H1 (cell line): ENCODE results near the gene MYCBP2. TPM values are rescaled to one million over a fixed set of nuclear protein-coding genes. Genes with fewer than 3 reads are reported as not detected.

Experiments
- CTCF ChIA-PET: fragments of 300-600 bp; sonication (Branson Sonifier 250); formaldehyde crosslinking; loops from one replicate; lab custom pipeline; 2021; ENCODE audit not compliant: partially characterized antibody; lab: Charles Lee
- POLR2A ChIA-PET: fragments of 300-600 bp; sonication (Branson Sonifier 250); formaldehyde crosslinking; loops from one replicate; lab custom pipeline; 2021; ENCODE audit warnings: inconsistent platforms; ENCODE audit not compliant: partially characterized antibody; lab: Charles Lee
- DNase-seq, 2 experiments: peaks; one replicate each; pipeline versions ENCODE4 v3.0.0 to v3.0.0-alpha.2; 2010 to 2022; ENCODE audit warnings: low spot score in 2 of 2, low read depth in 1 of 2, mixed read lengths in 1 of 2
- FAIRE-seq: peaks from 2 replicates; lab custom pipeline; 2011; peaks lifted over from hg19 to GRCh38; lab: Jason Lieb, UNC
- H2AFZ ChIP-seq: 2 replicates; pipeline ENCODE4 v1.8.1; 2012; ENCODE audit warnings: low read length, inconsistent platforms
- H2AK5ac ChIP-seq: 2 replicates; pipeline ENCODE4 v1.6.1; 2013; ENCODE audit warnings: low read depth, low read length
- H2BK120ac ChIP-seq: replicated peaks from 2 replicates; pipeline ENCODE3; 2013; ENCODE audit warnings: low read depth, low read length, inconsistent platforms
- H2BK12ac ChIP-seq: 2 replicates; pipeline ENCODE4 v1.6.1; 2013; ENCODE audit warnings: low read depth, low read length
- H2BK15ac ChIP-seq: 2 replicates; pipeline ENCODE4 v1.6.1; 2013; ENCODE audit warnings: low read length
- H2BK20ac ChIP-seq: 2 replicates; pipeline ENCODE4 v1.6.1; 2013; ENCODE audit warnings: low read length
- H2BK5ac ChIP-seq: 2 replicates; pipeline ENCODE4 v1.6.1; 2013; ENCODE audit warnings: low read depth, low read length
- H3K14ac ChIP-seq: 2 replicates; pipeline ENCODE4 v1.6.1; 2013; ENCODE audit warnings: inconsistent platforms; ENCODE audit not compliant: insufficient read length
- H3K18ac ChIP-seq: 2 replicates; pipeline ENCODE4 v1.6.1; 2013; ENCODE audit warnings: low read length; ENCODE audit errors: extremely low read depth
- H3K23ac ChIP-seq: 2 replicates; pipeline ENCODE4 v1.6.1; 2013; ENCODE audit warnings: inconsistent platforms; ENCODE audit not compliant: insufficient read length
- H3K23me2 ChIP-seq: 2 replicates; pipeline ENCODE4 v1.6.1; 2013; ENCODE audit warnings: low read depth, low read length
- H3K27ac ChIP-seq: 2 replicates; pipeline ENCODE4 v1.6.1; 2011; ENCODE audit warnings: low read depth, low read length, inconsistent platforms
- H3K27me3 ChIP-seq, 4 experiments: replicated peaks in 1 of 4; 1 replicate in 1 of 4; 2 replicates in 3 of 4; pipeline versions ENCODE4 v1.6.1 to v1.8.1; 2011 to 2013; ENCODE audit warnings: low read length in 3 of 4, mild to moderate bottlenecking in 3 of 4, inconsistent platforms in 2 of 4, mixed read lengths in 2 of 4, moderate library complexity in 1 of 4; ENCODE audit not compliant: control insufficient read depth in 3 of 4, insufficient read depth in 3 of 4; ENCODE audit errors: extremely low read depth in 1 of 4
- H3K36me3 ChIP-seq, 4 experiments: 2 replicates each; pipeline versions ENCODE4 v1.6.1 to v1.8.1; 2011 to 2013; ENCODE audit warnings: mild to moderate bottlenecking in 4 of 4, low read length in 3 of 4, moderate library complexity in 2 of 4, control low read depth in 1 of 4, inconsistent platforms in 1 of 4; ENCODE audit not compliant: insufficient read depth in 4 of 4, control insufficient read depth in 2 of 4
- H3K4ac ChIP-seq: replicated peaks from 2 replicates; pipeline ENCODE3; 2013; ENCODE audit warnings: low read length, low read depth, mixed read lengths, inconsistent platforms; ENCODE audit not compliant: insufficient read length
- H3K4me1 ChIP-seq, 4 experiments: replicated peaks in 1 of 4; 1 replicate in 1 of 4; 2 replicates in 3 of 4; pipeline versions ENCODE4 v1.6.1 to v1.8.1; 2011 to 2013; ENCODE audit warnings: low read length in 3 of 4, inconsistent platforms in 2 of 4, mixed read lengths in 1 of 4; ENCODE audit not compliant: insufficient read depth in 4 of 4, control insufficient read depth in 3 of 4
- H3K4me2 ChIP-seq, 2 experiments: 2 replicates each; pipeline versions ENCODE4 v1.6.1 to v1.8.1; 2011 to 2013; ENCODE audit warnings: low read depth in 2 of 2, low read length in 2 of 2, control low read depth in 1 of 2, inconsistent platforms in 1 of 2, mild to moderate bottlenecking in 1 of 2; ENCODE audit not compliant: insufficient read depth in 1 of 2
- H3K4me3 ChIP-seq, 4 experiments: fragments of 200-600, 300-600 bp in 1 of 4; sonication (generic), shearing (Covaris generic), sonication (Bioruptor Twin) in 1 of 4; 2 replicates each; pipeline versions ENCODE4 v1.5.1 to v1.8.1; 2011 to 2016; ENCODE audit warnings: low read length in 4 of 4, low read depth in 3 of 4, control low read depth in 2 of 4, inconsistent platforms in 2 of 4, mild to moderate bottlenecking in 2 of 4, mixed read lengths in 1 of 4, moderate library complexity in 1 of 4; ENCODE audit not compliant: insufficient read depth in 2 of 4; ENCODE audit errors: extremely low read depth in 1 of 4
- H3K56ac ChIP-seq: replicated peaks from 2 replicates; pipeline ENCODE3; 2013; ENCODE audit warnings: low read depth, mild to moderate bottlenecking, mixed read lengths, low read length, inconsistent platforms; ENCODE audit not compliant: insufficient read length
- H3K79me1 ChIP-seq: 2 replicates; pipeline ENCODE4 v1.6.1; 2013; ENCODE audit warnings: low read depth, low read length, control low read depth
- H3K79me2 ChIP-seq, 2 experiments: 2 replicates each; pipeline versions ENCODE4 v1.6.1 to v1.8.1; 2012 to 2013; ENCODE audit warnings: low read length in 2 of 2, mild to moderate bottlenecking in 2 of 2, inconsistent platforms in 1 of 2; ENCODE audit not compliant: insufficient read depth in 2 of 2, control insufficient read depth in 1 of 2
- H3K9ac ChIP-seq, 4 experiments: replicated peaks in 1 of 4; 1 replicate in 1 of 4; 2 replicates in 3 of 4; pipeline versions ENCODE4 v1.6.1 to v1.8.1; 2011 to 2013; ENCODE audit warnings: low read depth in 3 of 4, low read length in 3 of 4, control low read depth in 2 of 4, mild to moderate bottlenecking in 2 of 4, moderate library complexity in 2 of 4, inconsistent platforms in 1 of 4; ENCODE audit errors: extremely low read depth in 1 of 4
- H3K9me3 ChIP-seq, 2 experiments: 2 replicates each; pipeline versions ENCODE4 v1.6.1 to v1.8.1; 2012 to 2013; ENCODE audit warnings: mild to moderate bottlenecking in 2 of 2, moderate library complexity in 2 of 2, control low read depth in 1 of 2, inconsistent platforms in 1 of 2, low read depth in 1 of 2, low read length in 1 of 2, mixed read lengths in 1 of 2; ENCODE audit not compliant: insufficient read depth in 2 of 2
- H4K20me1 ChIP-seq, 2 experiments: replicated peaks in 1 of 2; 2 replicates each; pipeline versions ENCODE3 to v1.8.1; 2011 to 2013; ENCODE audit warnings: inconsistent platforms in 2 of 2, low read length in 2 of 2, mild to moderate bottlenecking in 1 of 2; ENCODE audit not compliant: insufficient read depth in 2 of 2, control insufficient read depth in 1 of 2
- H4K5ac ChIP-seq: 2 replicates; pipeline ENCODE4 v1.6.1; 2013; ENCODE audit warnings: low read length, low read depth, mixed read lengths, inconsistent platforms; ENCODE audit not compliant: insufficient read length
- H4K8ac ChIP-seq: 2 replicates; pipeline ENCODE4 v1.8.0; 2013; ENCODE audit warnings: mild to moderate bottlenecking, moderate library complexity, low read length, inconsistent platforms; ENCODE audit not compliant: insufficient read depth; ENCODE audit errors: extremely low read depth
- H4K91ac ChIP-seq: replicated peaks from 2 replicates; pipeline ENCODE3; 2013; ENCODE audit warnings: low read length, mixed read lengths, inconsistent platforms; ENCODE audit not compliant: insufficient read length
- BACH1 ChIP-seq: IDR thresholded peaks from 2 replicates; pipeline ENCODE4 v1.6.1; 2012; ENCODE audit warnings: low read length, improper control_type of control experiment
- BCL11A ChIP-seq, 2 experiments: IDR thresholded peaks; one replicate each; pipeline ENCODE4 v1.6.1; 2011; ENCODE audit warnings: low read depth in 2 of 2, low read length in 2 of 2, mild to moderate bottlenecking in 2 of 2
- CHD1 ChIP-seq: IDR thresholded peaks from 2 replicates; pipeline ENCODE4 v1.6.1; 2012; ENCODE audit warnings: low read depth, low read length, improper control_type of control experiment
- CREB1 ChIP-seq: IDR thresholded peaks from 2 replicates; pipeline ENCODE4 v1.6.1; 2012; ENCODE audit warnings: inconsistent platforms
- E2F6 ChIP-seq: IDR thresholded peaks from 2 replicates; pipeline ENCODE4 v1.6.1; 2012; ENCODE audit warnings: inconsistent platforms
- EGR1 ChIP-seq: IDR thresholded peaks from 2 replicates; pipeline ENCODE4 v1.6.1; 2011; ENCODE audit warnings: low read depth, low read length, borderline replicate concordance
- FOSL1 ChIP-seq: IDR thresholded peaks from 2 replicates; pipeline ENCODE4 v1.6.1; 2011; ENCODE audit warnings: mild to moderate bottlenecking, low read depth, low read length, moderate library complexity; ENCODE audit not compliant: insufficient read depth
- HDAC2 ChIP-seq, 2 experiments: fragments of 300-600 bp in 1 of 2; sonication (generic) in 1 of 2; IDR thresholded peaks; 2 replicates each; pipeline ENCODE4 v1.6.1; 2011 to 2012; ENCODE audit warnings: low read depth in 2 of 2, low read length in 2 of 2, mild to moderate bottlenecking in 2 of 2, moderate library complexity in 2 of 2, borderline replicate concordance in 1 of 2, inconsistent platforms in 1 of 2
- JUN ChIP-seq: IDR thresholded peaks from 2 replicates; pipeline ENCODE4 v1.6.1; 2011; ENCODE audit warnings: low read depth, mild to moderate bottlenecking, improper control_type of control experiment, low read length
- NRF1 ChIP-seq: IDR thresholded peaks from 2 replicates; pipeline ENCODE4 v1.6.1; 2011; ENCODE audit warnings: mild to moderate bottlenecking, low read depth, low read length, improper control_type of control experiment
- POLR2A ChIP-seq, 2 experiments: IDR thresholded peaks; 1 replicate in 1 of 2; 2 replicates in 1 of 2; pipeline ENCODE4 v1.6.1; 2011; ENCODE audit warnings: low read depth in 2 of 2, low read length in 2 of 2, mild to moderate bottlenecking in 2 of 2; ENCODE audit errors: control extremely low read depth in 1 of 2
- RAD21 ChIP-seq, 2 experiments: IDR thresholded peaks in 1 of 2; conservative IDR thresholded peaks in 1 of 2; 2 replicates each; pipeline ENCODE4 v1.6.1; 2011; ENCODE audit warnings: low read depth in 2 of 2, low read length in 2 of 2, improper control_type of control experiment in 1 of 2, inconsistent platforms in 1 of 2, mild to moderate bottlenecking in 1 of 2, moderate library complexity in 1 of 2
- SP2 ChIP-seq: IDR thresholded peaks from 2 replicates; pipeline ENCODE4 v1.6.1; 2012; ENCODE audit warnings: mild to moderate bottlenecking, low read length, inconsistent platforms
- TBP ChIP-seq: IDR thresholded peaks from 2 replicates; pipeline ENCODE4 v1.6.1; 2011; ENCODE audit warnings: low read depth, low read length, improper control_type of control experiment
- WGBS, 2 experiments: shearing (Covaris generic) in 1 of 2; methylation state at CpG; one replicate each; pipeline versions ENCODE4 v1.1.6 to v1.1.7; 2013 to 2015; ENCODE audit warnings: low lambda C conversion rate in 2 of 2, mixed read lengths in 2 of 2, inconsistent platforms in 1 of 2, low coverage in 1 of 2, missing lambda C conversion rate in 1 of 2; ENCODE audit not compliant: insufficient replicate concordance in 2 of 2, insufficient coverage in 1 of 2, insufficient read length in 1 of 2; ENCODE audit errors: extremely low coverage in 1 of 2, missing lambda C conversion rate in 1 of 2; 5-methylcytosine and 5-hydroxymethylcytosine counted together
- polyA plus RNA-seq, 7 experiments: library from polyadenylated mRNA; depleted of rRNA in 3 of 7; stranded (reverse) in 5 of 7; unstranded in 2 of 7; fragments of >200 nt in 5 of 7; fragments of 200-250 nt in 2 of 7; gene quantifications; 1 replicate in 5 of 7; 2 replicates in 1 of 7; 4 replicates in 1 of 7; pipeline versions ENCODE4 v1.2.1 to v1.2.3, GENCODE V29; 2011 to 2013; ENCODE audit warnings: missing spikeins in 2 of 7, mixed read lengths in 2 of 7
- total RNA-seq: library from RNA; stranded (reverse); fragmentation: NEBNext Ultra II Directional; extraction: Animal tissue kit (Norgen Biotek cat#: 25700); gene quantifications from 2 replicates; pipeline ENCODE4 v1.2.1, GENCODE V29; 2021

Gene MYCBP2
- total and polyA plus RNA-seq, 2 of the 8 experiments (the other 6 are each of a cell fraction or from before 2014, with no cell fraction given) = 19.0 to 52.1 TPM

DNA sequence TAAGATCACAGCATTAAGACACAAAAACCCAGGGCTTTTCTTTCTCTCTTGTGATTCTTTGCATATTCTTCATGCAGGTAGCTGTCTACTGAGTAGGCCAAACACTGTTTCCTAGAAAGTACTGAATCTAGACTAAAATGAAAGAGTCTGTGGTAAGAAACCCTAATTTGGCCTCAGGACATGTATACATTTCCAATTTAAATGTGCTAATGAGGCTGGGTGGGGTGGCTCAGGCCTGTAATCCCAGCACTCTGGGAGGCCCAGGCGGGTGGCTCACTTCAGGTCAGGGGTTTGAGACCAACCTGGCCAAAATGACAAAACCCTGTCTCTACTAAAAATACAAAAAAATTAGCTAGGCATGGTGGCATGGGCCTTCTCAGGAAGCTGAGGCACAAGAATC, 57.8 kb downstream of the MYCBP2 start:
- Histone ChIP-seq H3K4ac (no peak overlapping the region), H3K36me3 (peaks cover 0 to 26% (median 6%) of the 10 kb centered on the region in 4 experiments; a peak in 3 of 8 replicates), H3K79me1 (no peaks in the 10 kb centered on the region), H3K23ac (no peak overlapping the region), H3K9ac (no peak overlapping the region), H2AFZ (no peak overlapping the region), H3K23me2 (no peaks in the 10 kb centered on the region), H3K4me1 (no peaks in the 10 kb centered on the region), H2BK120ac (no peak overlapping the region), H2BK5ac (no peak overlapping the region), H2AK5ac (no peak overlapping the region), H3K18ac (no peak overlapping the region), H3K27ac (no peak overlapping the region), H3K14ac (no peak overlapping the region), H3K4me3 (no peak overlapping the region), H4K91ac (no peak overlapping the region), H4K5ac (no peak overlapping the region), H3K9me3 (no peaks in the 10 kb centered on the region), H2BK12ac (no peak overlapping the region), H4K20me1 (no peaks in the 10 kb centered on the region), H3K79me2 (no peaks in the 10 kb centered on the region), H3K27me3 (no peaks in the 10 kb centered on the region), H3K56ac (no peak overlapping the region), H2BK15ac (no peak overlapping the region), H3K4me2 (no peak overlapping the region), H4K8ac (no peak overlapping the region), H2BK20ac (no peak overlapping the region)
- TF ChIP-seq FOSL1 = no peak
- TF ChIP-seq EGR1 = no peak
- no peak for TF ChIP-seq NRF1
- TF ChIP-seq CREB1 = no peak
- TF ChIP-seq CHD1 = no peak
- no peak for TF ChIP-seq TBP
- no peak for TF ChIP-seq SP2
- TF ChIP-seq JUN = no peak
- TF ChIP-seq BACH1 = no peak
- TF ChIP-seq RAD21 (IDR thresholded peaks at IDR 0.05 in 1 of 2, conservative IDR thresholded peaks at IDR 0.05 in 1 of 2; ENCODE audit: low read depth in 2 of 2, low read length in 2 of 2) = no peak
- TF ChIP-seq E2F6 = no peak
- TF ChIP-seq POLR2A (IDR thresholded peaks at IDR 0.05; ENCODE audit: control extremely low read depth in 1 of 2, low read depth in 2 of 2, low read length in 2 of 2) = no peak
- no peak for TF ChIP-seq HDAC2 (IDR thresholded peaks at IDR 0.05; ENCODE audit: borderline replicate concordance in 1 of 2, low read depth in 2 of 2, low read length in 2 of 2)
- no peak for TF ChIP-seq BCL11A (IDR thresholded peaks at IDR 0.05; ENCODE audit: low read depth in 2 of 2, low read length in 2 of 2)
- ChIA-PET CTCF (interaction anchor here (0.7 kb wide), 2 partner anchors 8 to 201 kb away, joined by 3 to 6 read pairs; no protein-coding TSS in a partner anchor), POLR2A (interaction anchor here (0.7 kb wide), 1 partner anchor 58 kb away, joined by 4 read pairs; no protein-coding TSS in a partner anchor)
- DNase-seq (no peak), FAIRE-seq (no peak)
- WGBS, 2 experiments = 80% methylated on average over 1 of the region's 1 CpG; no CpG with 5 or more reads in 1 of the 2 experiments
